B cell (primary cell): ENCODE results near the gene DAO.

Source experiments
- CTCF ChIP-seq: fragments of 200-600 bp; IDR thresholded peaks from one replicate; pipeline ENCODE4 v1.8.0; 2022; ENCODE audit warnings: antibody characterized with exemption, mild to moderate bottlenecking
- EZH2 ChIP-seq: IDR thresholded peaks from 2 replicates; pipeline ENCODE4 v1.6.1; 2012; ENCODE audit warnings: borderline replicate concordance, low read depth, mild to moderate bottlenecking, moderate library complexity, low read length; ENCODE audit not compliant: insufficient read depth, poor library complexity, severe bottlenecking

- TF ChIP-seq CTCF (no peak), EZH2 (no peak)
Measured at GRCh38 chr12:108930756-108931155, 50.9 kb downstream of the DAO start.
